Upper lobe of right lung (tissue), 1 donor: Measurements from ENCODE around the gene PFKP. TPM values are rescaled to one million over a fixed set of nuclear protein-coding genes. Genes with fewer than 3 reads are reported as not detected.

Source experiments
- ATAC-seq: fragments of 200-7000 bp; cut with Tn5 transposase; one replicate; pipeline ENCODE4 v1.9.1; 2020; ENCODE audit warnings: mild to moderate bottlenecking, moderate library complexity
- DNase-seq: peaks from one replicate; pipeline ENCODE4 v3.0.0-alpha.2; 2020
- H3K27ac ChIP-seq: fragments of 200-600 bp; one replicate; pipeline ENCODE4 v1.8.0; 2022
- H3K27me3 ChIP-seq: fragments of 200-600 bp; one replicate; pipeline ENCODE4 v1.8.0; 2022; ENCODE audit warnings: mild to moderate bottlenecking
- H3K36me3 ChIP-seq: fragments of 200-600 bp; one replicate; pipeline ENCODE4 v1.8.0; 2022
- H3K4me1 ChIP-seq: fragments of 200-600 bp; one replicate; pipeline ENCODE4 v1.8.0; 2022
- H3K4me3 ChIP-seq: fragments of 200-600 bp; one replicate; pipeline ENCODE4 v1.8.0; 2022; ENCODE audit warnings: mild to moderate bottlenecking
- H3K9me3 ChIP-seq: fragments of 200-600 bp; one replicate; pipeline ENCODE4 v1.8.0; 2022
- CTCF ChIP-seq: fragments of 200-600 bp; IDR thresholded peaks from one replicate; pipeline ENCODE4 v1.8.0; 2022; ENCODE audit warnings: antibody characterized with exemption
- intact Hi-C: fragments of 100-400 bp; cut with DNase I; formaldehyde crosslinking; loops from one replicate; pipeline ENCODE4 v1.11.0; 2022
- total RNA-seq: library from RNA; stranded (reverse); fragmentation: NEBNext Ultra II Directional; extraction: Animal tissue kit (Norgen Biotek cat#: 25700); gene quantifications from one replicate; pipeline ENCODE4 v1.2.1, GENCODE V29; 2021
- donor health status: DM: no; HTN: yes; CAD: no; lungs with severe emphysema.

Gene PFKP
- total RNA-seq, 1 donor from 2014 or later: 29.3 TPM

- ATAC-seq (no peak), DNase-seq (no peak)
- Histone ChIP-seq H3K4me3 (no peak overlapping the region), H3K27ac (no peak overlapping the region), H3K9me3 (no peaks in the 10 kb centered on the region), H3K4me1 (no peaks in the 10 kb centered on the region), H3K27me3 (no peaks in the 10 kb centered on the region), H3K36me3 (no peaks in the 10 kb centered on the region)
- intact Hi-C loops: no loop called here
- TF ChIP-seq CTCF: no peak
Observed at GRCh38 chr10:3081383-3081981, 14.1 kb downstream of the PFKP start.

GRCh38 chr10:3082290-3082689 lies 14.9 kb downstream of the PFKP start:
- no peak for ATAC-seq
- Histone ChIP-seq H3K4me3 (no peak overlapping the region), H3K27me3 (no peaks in the 10 kb centered on the region), H3K4me1 (no peaks in the 10 kb centered on the region), H3K36me3 (no peaks in the 10 kb centered on the region), H3K27ac (no peak overlapping the region), H3K9me3 (no peaks in the 10 kb centered on the region)
- TF ChIP-seq CTCF: no peak
- intact Hi-C loops: no loop called here
- no peak for DNase-seq

GRCh38 chr10:3085785-3086567 lies 18.6 kb downstream of the PFKP start:
- Histone ChIP-seq H3K4me3 (no peak overlapping the region), H3K27me3 (no peaks in the 10 kb centered on the region), H3K27ac (no peak overlapping the region), H3K4me1 (peaks cover 3% of the 10 kb centered on the region), H3K36me3 (no peaks in the 10 kb centered on the region), H3K9me3 (no peaks in the 10 kb centered on the region)
- intact Hi-C loops: no loop called here
- no peak for ATAC-seq
- no peak for TF ChIP-seq CTCF
- no peak for DNase-seq

- intact Hi-C loops: no loop called here
- no peaks in the 10 kb centered on the region for H3K27me3 ChIP-seq
- no peaks in the 10 kb centered on the region for H3K36me3 ChIP-seq
- no peak for ATAC-seq
- H3K27ac ChIP-seq: no peak overlapping the region
- no peak for TF ChIP-seq CTCF
- DNase-seq: no peak
- H3K4me1 ChIP-seq: peaks cover 24% of the 10 kb centered on the region
- no peak overlapping the region for H3K4me3 ChIP-seq
- H3K9me3 ChIP-seq: no peaks in the 10 kb centered on the region
Observed at GRCh38 chr10:3090388-3090787, 23.0 kb downstream of the PFKP start.

- no peaks in the 10 kb centered on the region for H3K36me3 ChIP-seq
- DNase-seq (peak; percentile 81), ATAC-seq (peak; percentile 85)
- no peak for TF ChIP-seq CTCF
- intact Hi-C loops: no loop called here
- H3K4me3 ChIP-seq: no peak overlapping the region
- no peaks in the 10 kb centered on the region for H3K9me3 ChIP-seq
- H3K4me1 ChIP-seq: peaks cover 31% of the 10 kb centered on the region
- H3K27me3 ChIP-seq: no peaks in the 10 kb centered on the region
- H3K27ac ChIP-seq: peak overlapping the region; percentile 76
Observed at GRCh38 chr10:3090914-3091787, 23.8 kb downstream of the PFKP start.
